HepG2 (cell line): ENCODE measurements around the gene STK4. TPM values are rescaled to one million over a fixed set of nuclear protein-coding genes. Genes with fewer than 3 reads are reported as not detected.

Source experiments
- ARNT ChIP-seq: fragments of 450-650 bp; IDR thresholded peaks from 2 replicates; pipeline ENCODE4 v1.6.1; 2017
- EEA1 ChIP-seq: sonication (generic); formaldehyde crosslinking; IDR thresholded peaks from 2 replicates; pipeline ENCODE4 v1.5.1; 2020; ENCODE audit warnings: mild to moderate bottlenecking, missing genetic modification reagents, borderline replicate concordance
- JARID2 ChIP-seq: sonication (generic); formaldehyde crosslinking; IDR thresholded peaks from 2 replicates; pipeline ENCODE4 v1.8.1; 2023; ENCODE audit warnings: missing genetic modification reagents, inconsistent platforms; ENCODE audit not compliant: insufficient replicate concordance
- MTF2 ChIP-seq: sonication (generic); formaldehyde crosslinking; IDR thresholded peaks from 2 replicates; pipeline ENCODE4 v1.5.0; 2020; ENCODE audit warnings: missing genetic modification reagents, borderline replicate concordance
- PCBP2 ChIP-seq: fragments of 200-400 bp; formaldehyde crosslinking; optimal IDR thresholded peaks from 2 replicates; pipeline ENCODE3; 2018; ENCODE audit warnings: low read length, low read depth; ENCODE audit not compliant: poor library complexity, severe bottlenecking
- SATB2 ChIP-seq: sonication (generic); formaldehyde crosslinking; IDR thresholded peaks from 2 replicates; pipeline ENCODE4 v1.5.0; 2020; ENCODE audit warnings: missing genetic modification reagents
- ZNF10 ChIP-seq: sonication (generic); formaldehyde crosslinking; IDR thresholded peaks from 2 replicates; pipeline ENCODE4 v1.4.0; 2020; ENCODE audit warnings: mild to moderate bottlenecking, low read depth, missing genetic modification reagents, borderline replicate concordance
- ZNF232 ChIP-seq: sonication (generic); formaldehyde crosslinking; IDR thresholded peaks from 2 replicates; pipeline ENCODE4 v1.4.0; 2020; ENCODE audit warnings: missing genetic modification reagents, borderline replicate concordance
- ZNF235 ChIP-seq: sonication (generic); formaldehyde crosslinking; IDR thresholded peaks from 2 replicates; pipeline ENCODE4 v1.8.1; 2023; ENCODE audit warnings: mild to moderate bottlenecking, missing genetic modification reagents, borderline replicate concordance
- ZNF260 ChIP-seq: sonication (generic); formaldehyde crosslinking; IDR thresholded peaks from 2 replicates; pipeline ENCODE4 v1.4.0; 2020; ENCODE audit warnings: missing genetic modification reagents, low read depth, mild to moderate bottlenecking, borderline replicate concordance
- ZNF274 ChIP-seq: sonication (generic); formaldehyde crosslinking; IDR thresholded peaks from 2 replicates; pipeline ENCODE4 v1.5.1; 2020; ENCODE audit warnings: mild to moderate bottlenecking, missing genetic modification reagents
- ZNF34 ChIP-seq: sonication (generic); formaldehyde crosslinking; IDR thresholded peaks from 2 replicates; pipeline ENCODE4 v1.4.0; 2020; ENCODE audit warnings: mild to moderate bottlenecking, missing genetic modification reagents, borderline replicate concordance
- ZNF569 ChIP-seq: sonication (generic); formaldehyde crosslinking; IDR thresholded peaks from 2 replicates; pipeline ENCODE4 v1.5.0; 2020; ENCODE audit warnings: mild to moderate bottlenecking, missing genetic modification reagents, moderate library complexity, borderline replicate concordance
- ZNF776 ChIP-seq: sonication (generic); formaldehyde crosslinking; IDR thresholded peaks from 2 replicates; pipeline ENCODE4 v1.4.0; 2020; ENCODE audit warnings: mild to moderate bottlenecking, missing genetic modification reagents
- polyA plus RNA-seq, 8 experiments: library from polyadenylated mRNA; depleted of rRNA in 3 of 8; stranded (reverse) in 7 of 8; unstranded in 1 of 8; fragments of >200 nt; fragmentation: Illumina TruSeq in 4 of 8; extraction: Trizol in 4 of 8; gene quantifications; 2 replicates each; pipeline versions ENCODE4 v1.2.1 to v1.2.3, GENCODE V29; 2011 to 2016; ENCODE audit warnings: low read depth in 4 of 8, missing spikeins in 1 of 8, mixed read lengths in 1 of 8; ENCODE audit not compliant: insufficient read depth in 1 of 8
- total RNA-seq, 5 experiments: library from RNA; depleted of rRNA; stranded (reverse); fragments of >200 nt; fragmentation: Illumina TruSeq; extraction: Trizol; gene quantifications; 2 replicates each; pipeline ENCODE4 v1.2.3, GENCODE V29; 2016; ENCODE audit warnings: low read depth in 1 of 5
- TF ChIP-seq, protein P1 (sequence below): sonication (generic); formaldehyde crosslinking; IDR thresholded peaks from 2 replicates; pipeline ENCODE4 v1.9.0; 2022; ENCODE audit warnings: missing genetic modification reagents, mild to moderate bottlenecking, borderline replicate concordance
- TF ChIP-seq, protein P2 (sequence below): sonication (generic); formaldehyde crosslinking; IDR thresholded peaks from 2 replicates; pipeline ENCODE4 v1.5.1; 2020; ENCODE audit warnings: mild to moderate bottlenecking, missing genetic modification reagents, moderate library complexity
- TF ChIP-seq, protein P3 (sequence below): sonication (generic); formaldehyde crosslinking; IDR thresholded peaks from 2 replicates; pipeline ENCODE4 v1.8.1; 2023; ENCODE audit warnings: mild to moderate bottlenecking, inconsistent platforms, moderate library complexity, missing genetic modification reagents, borderline replicate concordance
- TF ChIP-seq, protein P4 (sequence below): sonication (generic); formaldehyde crosslinking; IDR thresholded peaks from 2 replicates; pipeline ENCODE4 v1.4.0; 2020; ENCODE audit warnings: mild to moderate bottlenecking, missing genetic modification reagents
- TF ChIP-seq, protein P5 (sequence below): sonication (generic); formaldehyde crosslinking; IDR thresholded peaks from 2 replicates; pipeline ENCODE4 v1.4.0; 2020; ENCODE audit warnings: missing genetic modification reagents

STK4 gene
- total and polyA plus RNA-seq, 2 of the 13 experiments (the other 11 are each of a cell fraction or from before 2014, with no cell fraction given), result 25.6 to 38.3 TPM

DNA sequence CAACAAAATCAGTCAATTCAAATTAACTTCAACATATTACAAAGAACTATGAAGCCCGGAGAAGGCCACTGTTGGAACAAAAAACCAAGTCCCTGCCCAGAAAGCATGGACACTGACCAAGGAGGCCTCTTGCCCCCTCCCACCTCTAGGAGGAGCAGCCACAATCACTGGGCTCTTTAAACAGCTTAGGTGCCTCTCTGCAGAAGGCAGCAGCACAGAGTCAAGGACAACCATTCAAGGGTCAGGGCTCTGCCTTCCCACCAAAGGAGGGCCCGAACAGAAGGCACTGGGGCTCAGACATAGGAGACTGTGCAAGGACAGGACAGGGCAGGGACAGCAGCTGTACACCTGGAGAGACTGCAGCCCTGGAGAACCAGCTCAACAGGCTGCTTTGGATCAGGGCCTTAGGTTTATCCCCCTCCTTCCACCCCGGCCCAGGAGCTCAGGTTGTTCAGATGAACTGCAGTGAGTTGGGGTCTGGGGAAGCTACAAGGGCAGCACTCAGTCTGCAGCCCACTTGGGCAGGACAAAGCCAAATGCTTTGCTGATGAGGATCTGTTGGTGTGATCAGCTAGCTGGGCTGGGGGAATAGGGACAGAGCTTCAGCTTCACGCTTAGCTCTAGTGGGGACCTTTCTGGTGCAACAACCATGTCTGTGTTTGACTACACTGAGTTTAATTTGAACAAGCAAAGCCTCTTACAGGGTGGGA lies 23.9 kb upstream of the STK4 start (continued):
- TF ChIP-seq, protein P1, sequence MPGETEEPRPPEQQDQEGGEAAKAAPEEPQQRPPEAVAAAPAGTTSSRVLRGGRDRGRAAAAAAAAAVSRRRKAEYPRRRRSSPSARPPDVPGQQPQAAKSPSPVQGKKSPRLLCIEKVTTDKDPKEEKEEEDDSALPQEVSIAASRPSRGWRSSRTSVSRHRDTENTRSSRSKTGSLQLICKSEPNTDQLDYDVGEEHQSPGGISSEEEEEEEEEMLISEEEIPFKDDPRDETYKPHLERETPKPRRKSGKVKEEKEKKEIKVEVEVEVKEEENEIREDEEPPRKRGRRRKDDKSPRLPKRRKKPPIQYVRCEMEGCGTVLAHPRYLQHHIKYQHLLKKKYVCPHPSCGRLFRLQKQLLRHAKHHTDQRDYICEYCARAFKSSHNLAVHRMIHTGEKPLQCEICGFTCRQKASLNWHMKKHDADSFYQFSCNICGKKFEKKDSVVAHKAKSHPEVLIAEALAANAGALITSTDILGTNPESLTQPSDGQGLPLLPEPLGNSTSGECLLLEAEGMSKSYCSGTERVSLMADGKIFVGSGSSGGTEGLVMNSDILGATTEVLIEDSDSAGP, result no peak
- TF ChIP-seq MTF2 (no peak), ZNF34 (no peak), PCBP2 (no peak), ZNF10 (CRISPR knock-in tag) (no peak), ZNF232 (CRISPR knock-in tag) (no peak), JARID2 (no peak), ZNF260 (CRISPR knock-in tag) (no peak), EEA1 (no peak), ZNF569 (CRISPR knock-in tag) (no peak), ZNF235 (no peak), ZNF274 (CRISPR knock-in tag) (no peak), ARNT (no peak), ZNF776 (no peak), SATB2 (CRISPR knock-in tag) (no peak)
- TF ChIP-seq, protein P2, sequence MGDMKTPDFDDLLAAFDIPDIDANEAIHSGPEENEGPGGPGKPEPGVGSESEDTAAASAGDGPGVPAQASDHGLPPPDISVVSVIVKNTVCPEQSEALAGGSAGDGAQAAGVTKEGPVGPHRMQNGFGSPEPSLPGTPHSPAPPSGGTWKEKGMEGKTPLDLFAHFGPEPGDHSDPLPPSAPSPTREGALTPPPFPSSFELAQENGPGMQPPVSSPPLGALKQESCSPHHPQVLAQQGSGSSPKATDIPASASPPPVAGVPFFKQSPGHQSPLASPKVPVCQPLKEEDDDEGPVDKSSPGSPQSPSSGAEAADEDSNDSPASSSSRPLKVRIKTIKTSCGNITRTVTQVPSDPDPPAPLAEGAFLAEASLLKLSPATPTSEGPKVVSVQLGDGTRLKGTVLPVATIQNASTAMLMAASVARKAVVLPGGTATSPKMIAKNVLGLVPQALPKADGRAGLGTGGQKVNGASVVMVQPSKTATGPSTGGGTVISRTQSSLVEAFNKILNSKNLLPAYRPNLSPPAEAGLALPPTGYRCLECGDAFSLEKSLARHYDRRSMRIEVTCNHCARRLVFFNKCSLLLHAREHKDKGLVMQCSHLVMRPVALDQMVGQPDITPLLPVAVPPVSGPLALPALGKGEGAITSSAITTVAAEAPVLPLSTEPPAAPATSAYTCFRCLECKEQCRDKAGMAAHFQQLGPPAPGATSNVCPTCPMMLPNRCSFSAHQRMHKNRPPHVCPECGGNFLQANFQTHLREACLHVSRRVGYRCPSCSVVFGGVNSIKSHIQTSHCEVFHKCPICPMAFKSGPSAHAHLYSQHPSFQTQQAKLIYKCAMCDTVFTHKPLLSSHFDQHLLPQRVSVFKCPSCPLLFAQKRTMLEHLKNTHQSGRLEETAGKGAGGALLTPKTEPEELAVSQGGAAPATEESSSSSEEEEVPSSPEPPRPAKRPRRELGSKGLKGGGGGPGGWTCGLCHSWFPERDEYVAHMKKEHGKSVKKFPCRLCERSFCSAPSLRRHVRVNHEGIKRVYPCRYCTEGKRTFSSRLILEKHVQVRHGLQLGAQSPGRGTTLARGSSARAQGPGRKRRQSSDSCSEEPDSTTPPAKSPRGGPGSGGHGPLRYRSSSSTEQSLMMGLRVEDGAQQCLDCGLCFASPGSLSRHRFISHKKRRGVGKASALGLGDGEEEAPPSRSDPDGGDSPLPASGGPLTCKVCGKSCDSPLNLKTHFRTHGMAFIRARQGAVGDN (CRISPR knock-in tag), result peak; percentile 43
- TF ChIP-seq, protein P3, sequence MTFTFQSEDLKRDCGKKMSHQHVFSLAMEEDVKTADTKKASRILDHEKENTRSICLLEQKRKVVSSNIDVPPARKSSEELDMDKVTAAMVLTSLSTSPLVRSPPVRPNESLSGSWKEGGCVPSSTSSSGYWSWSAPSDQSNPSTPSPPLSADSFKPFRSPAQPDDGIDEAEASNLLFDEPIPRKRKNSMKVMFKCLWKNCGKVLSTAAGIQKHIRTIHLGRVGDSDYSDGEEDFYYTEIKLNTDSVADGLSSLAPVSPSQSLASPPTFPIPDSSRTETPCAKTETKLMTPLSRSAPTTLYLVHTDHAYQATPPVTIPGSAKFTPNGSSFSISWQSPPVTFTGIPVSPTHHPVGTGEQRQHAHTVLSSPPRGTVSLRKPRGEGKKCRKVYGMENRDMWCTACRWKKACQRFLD (CRISPR knock-in tag), result 0 out of 2 replicates have a peak, but pooled peaks have one; percentile 30
- TF ChIP-seq, protein P4, sequence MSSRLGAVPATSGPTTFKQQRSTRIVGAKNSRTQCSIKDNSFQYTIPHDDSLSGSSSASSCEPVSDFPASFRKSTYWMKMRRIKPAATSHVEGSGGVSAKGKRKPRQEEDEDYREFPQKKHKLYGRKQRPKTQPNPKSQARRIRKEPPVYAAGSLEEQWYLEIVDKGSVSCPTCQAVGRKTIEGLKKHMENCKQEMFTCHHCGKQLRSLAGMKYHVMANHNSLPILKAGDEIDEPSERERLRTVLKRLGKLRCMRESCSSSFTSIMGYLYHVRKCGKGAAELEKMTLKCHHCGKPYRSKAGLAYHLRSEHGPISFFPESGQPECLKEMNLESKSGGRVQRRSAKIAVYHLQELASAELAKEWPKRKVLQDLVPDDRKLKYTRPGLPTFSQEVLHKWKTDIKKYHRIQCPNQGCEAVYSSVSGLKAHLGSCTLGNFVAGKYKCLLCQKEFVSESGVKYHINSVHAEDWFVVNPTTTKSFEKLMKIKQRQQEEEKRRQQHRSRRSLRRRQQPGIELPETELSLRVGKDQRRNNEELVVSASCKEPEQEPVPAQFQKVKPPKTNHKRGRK (CRISPR knock-in tag), result no peak
- TF ChIP-seq, protein P5, sequence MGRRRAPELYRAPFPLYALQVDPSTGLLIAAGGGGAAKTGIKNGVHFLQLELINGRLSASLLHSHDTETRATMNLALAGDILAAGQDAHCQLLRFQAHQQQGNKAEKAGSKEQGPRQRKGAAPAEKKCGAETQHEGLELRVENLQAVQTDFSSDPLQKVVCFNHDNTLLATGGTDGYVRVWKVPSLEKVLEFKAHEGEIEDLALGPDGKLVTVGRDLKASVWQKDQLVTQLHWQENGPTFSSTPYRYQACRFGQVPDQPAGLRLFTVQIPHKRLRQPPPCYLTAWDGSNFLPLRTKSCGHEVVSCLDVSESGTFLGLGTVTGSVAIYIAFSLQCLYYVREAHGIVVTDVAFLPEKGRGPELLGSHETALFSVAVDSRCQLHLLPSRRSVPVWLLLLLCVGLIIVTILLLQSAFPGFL, result no peak
